ENCODE measurements around the gene F10. TPM values are rescaled to one million over a fixed set of nuclear protein-coding genes. Genes with fewer than 3 reads are reported as not detected.

Gene F10
- total and polyA plus RNA-seq, 2 of the 13 experiments (the other 11 are each of a cell fraction or from before 2014, with no cell fraction given) = 58.4 to 237 TPM

DNA sequence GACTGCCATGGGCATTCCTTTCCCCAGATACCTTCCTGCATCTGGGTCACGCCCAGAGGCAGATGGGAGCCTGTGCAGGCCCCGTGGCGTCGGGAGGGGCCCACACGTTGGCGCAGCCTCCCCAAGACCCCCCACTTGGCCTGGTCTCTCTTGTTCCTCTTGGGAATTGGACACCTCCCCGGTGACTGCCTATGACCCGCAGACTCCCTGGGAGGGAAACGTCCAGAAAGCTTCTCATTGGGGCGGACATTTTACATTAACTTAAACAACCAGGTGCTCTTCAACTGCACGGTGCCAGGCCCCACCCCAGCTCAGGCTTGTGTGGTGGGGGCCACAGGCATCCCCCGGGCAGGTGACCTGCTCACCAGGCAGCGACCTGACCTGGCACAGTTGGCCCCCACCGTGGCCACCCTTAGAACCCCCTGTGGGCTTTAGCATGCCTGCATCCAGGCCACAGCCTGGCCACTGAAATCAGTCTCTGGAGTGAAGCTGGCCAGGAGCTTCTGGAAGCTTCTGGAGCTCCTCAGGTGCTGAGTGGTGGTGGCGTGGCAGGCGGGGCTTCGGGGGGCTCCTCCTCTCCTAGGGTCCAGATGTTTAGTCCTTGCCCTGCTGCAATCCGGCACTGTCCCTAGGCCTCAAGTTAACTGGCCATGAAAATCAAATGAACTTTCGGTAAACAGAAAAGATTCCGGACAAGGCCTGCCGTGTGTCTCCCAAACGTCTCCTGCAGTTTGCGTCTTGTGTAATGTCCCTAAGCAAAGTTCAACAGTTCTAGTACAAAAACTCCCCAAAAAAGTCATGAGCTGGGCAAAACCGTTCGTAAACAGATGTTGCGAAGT, 27.3 kb downstream of the F10 start (continued):
- TF ChIP-seq, protein P1, sequence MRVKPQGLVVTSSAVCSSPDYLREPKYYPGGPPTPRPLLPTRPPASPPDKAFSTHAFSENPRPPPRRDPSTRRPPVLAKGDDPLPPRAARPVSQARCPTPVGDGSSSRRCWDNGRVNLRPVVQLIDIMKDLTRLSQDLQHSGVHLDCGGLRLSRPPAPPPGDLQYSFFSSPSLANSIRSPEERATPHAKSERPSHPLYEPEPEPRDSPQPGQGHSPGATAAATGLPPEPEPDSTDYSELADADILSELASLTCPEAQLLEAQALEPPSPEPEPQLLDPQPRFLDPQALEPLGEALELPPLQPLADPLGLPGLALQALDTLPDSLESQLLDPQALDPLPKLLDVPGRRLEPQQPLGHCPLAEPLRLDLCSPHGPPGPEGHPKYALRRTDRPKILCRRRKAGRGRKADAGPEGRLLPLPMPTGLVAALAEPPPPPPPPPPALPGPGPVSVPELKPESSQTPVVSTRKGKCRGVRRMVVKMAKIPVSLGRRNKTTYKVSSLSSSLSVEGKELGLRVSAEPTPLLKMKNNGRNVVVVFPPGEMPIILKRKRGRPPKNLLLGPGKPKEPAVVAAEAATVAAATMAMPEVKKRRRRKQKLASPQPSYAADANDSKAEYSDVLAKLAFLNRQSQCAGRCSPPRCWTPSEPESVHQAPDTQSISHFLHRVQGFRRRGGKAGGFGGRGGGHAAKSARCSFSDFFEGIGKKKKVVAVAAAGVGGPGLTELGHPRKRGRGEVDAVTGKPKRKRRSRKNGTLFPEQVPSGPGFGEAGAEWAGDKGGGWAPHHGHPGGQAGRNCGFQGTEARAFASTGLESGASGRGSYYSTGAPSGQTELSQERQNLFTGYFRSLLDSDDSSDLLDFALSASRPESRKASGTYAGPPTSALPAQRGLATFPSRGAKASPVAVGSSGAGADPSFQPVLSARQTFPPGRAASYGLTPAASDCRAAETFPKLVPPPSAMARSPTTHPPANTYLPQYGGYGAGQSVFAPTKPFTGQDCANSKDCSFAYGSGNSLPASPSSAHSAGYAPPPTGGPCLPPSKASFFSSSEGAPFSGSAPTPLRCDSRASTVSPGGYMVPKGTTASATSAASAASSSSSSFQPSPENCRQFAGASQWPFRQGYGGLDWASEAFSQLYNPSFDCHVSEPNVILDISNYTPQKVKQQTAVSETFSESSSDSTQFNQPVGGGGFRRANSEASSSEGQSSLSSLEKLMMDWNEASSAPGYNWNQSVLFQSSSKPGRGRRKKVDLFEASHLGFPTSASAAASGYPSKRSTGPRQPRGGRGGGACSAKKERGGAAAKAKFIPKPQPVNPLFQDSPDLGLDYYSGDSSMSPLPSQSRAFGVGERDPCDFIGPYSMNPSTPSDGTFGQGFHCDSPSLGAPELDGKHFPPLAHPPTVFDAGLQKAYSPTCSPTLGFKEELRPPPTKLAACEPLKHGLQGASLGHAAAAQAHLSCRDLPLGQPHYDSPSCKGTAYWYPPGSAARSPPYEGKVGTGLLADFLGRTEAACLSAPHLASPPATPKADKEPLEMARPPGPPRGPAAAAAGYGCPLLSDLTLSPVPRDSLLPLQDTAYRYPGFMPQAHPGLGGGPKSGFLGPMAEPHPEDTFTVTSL (CRISPR knock-in tag; IDR thresholded peaks at IDR 0.05; ENCODE audit: borderline replicate concordance) = no peak
- TF ChIP-seq ZNF552 (CRISPR knock-in tag; IDR thresholded peaks at IDR 0.05; ENCODE audit: borderline replicate concordance) (no peak), JDP2 (CRISPR knock-in tag; IDR thresholded peaks at IDR 0.05; ENCODE audit: borderline replicate concordance) (no peak; the same call in 1 of the 2 replicates), SNAPC2 (CRISPR knock-in tag; IDR thresholded peaks at IDR 0.05) (no peak), SATB2 (CRISPR knock-in tag; IDR thresholded peaks at IDR 0.05) (no peak), XBP1 (CRISPR knock-in tag; IDR thresholded peaks at IDR 0.05) (no peak), NR2F1 (CRISPR knock-in tag; IDR thresholded peaks at IDR 0.05) (no peak)
- TF ChIP-seq, protein P2, sequence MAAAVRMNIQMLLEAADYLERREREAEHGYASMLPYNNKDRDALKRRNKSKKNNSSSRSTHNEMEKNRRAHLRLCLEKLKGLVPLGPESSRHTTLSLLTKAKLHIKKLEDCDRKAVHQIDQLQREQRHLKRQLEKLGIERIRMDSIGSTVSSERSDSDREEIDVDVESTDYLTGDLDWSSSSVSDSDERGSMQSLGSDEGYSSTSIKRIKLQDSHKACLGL (CRISPR knock-in tag; IDR thresholded peaks at IDR 0.05) = no peak
- TF ChIP-seq, protein P3, sequence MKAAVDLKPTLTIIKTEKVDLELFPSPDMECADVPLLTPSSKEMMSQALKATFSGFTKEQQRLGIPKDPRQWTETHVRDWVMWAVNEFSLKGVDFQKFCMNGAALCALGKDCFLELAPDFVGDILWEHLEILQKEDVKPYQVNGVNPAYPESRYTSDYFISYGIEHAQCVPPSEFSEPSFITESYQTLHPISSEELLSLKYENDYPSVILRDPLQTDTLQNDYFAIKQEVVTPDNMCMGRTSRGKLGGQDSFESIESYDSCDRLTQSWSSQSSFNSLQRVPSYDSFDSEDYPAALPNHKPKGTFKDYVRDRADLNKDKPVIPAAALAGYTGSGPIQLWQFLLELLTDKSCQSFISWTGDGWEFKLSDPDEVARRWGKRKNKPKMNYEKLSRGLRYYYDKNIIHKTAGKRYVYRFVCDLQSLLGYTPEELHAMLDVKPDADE (CRISPR knock-in tag; IDR thresholded peaks at IDR 0.05) = no peak
- TF ChIP-seq, protein P4, sequence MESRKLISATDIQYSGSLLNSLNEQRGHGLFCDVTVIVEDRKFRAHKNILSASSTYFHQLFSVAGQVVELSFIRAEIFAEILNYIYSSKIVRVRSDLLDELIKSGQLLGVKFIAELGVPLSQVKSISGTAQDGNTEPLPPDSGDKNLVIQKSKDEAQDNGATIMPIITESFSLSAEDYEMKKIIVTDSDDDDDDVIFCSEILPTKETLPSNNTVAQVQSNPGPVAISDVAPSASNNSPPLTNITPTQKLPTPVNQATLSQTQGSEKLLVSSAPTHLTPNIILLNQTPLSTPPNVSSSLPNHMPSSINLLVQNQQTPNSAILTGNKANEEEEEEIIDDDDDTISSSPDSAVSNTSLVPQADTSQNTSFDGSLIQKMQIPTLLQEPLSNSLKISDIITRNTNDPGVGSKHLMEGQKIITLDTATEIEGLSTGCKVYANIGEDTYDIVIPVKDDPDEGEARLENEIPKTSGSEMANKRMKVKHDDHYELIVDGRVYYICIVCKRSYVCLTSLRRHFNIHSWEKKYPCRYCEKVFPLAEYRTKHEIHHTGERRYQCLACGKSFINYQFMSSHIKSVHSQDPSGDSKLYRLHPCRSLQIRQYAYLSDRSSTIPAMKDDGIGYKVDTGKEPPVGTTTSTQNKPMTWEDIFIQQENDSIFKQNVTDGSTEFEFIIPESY (CRISPR knock-in tag; IDR thresholded peaks at IDR 0.05) = no peak
- TF ChIP-seq, protein P5, sequence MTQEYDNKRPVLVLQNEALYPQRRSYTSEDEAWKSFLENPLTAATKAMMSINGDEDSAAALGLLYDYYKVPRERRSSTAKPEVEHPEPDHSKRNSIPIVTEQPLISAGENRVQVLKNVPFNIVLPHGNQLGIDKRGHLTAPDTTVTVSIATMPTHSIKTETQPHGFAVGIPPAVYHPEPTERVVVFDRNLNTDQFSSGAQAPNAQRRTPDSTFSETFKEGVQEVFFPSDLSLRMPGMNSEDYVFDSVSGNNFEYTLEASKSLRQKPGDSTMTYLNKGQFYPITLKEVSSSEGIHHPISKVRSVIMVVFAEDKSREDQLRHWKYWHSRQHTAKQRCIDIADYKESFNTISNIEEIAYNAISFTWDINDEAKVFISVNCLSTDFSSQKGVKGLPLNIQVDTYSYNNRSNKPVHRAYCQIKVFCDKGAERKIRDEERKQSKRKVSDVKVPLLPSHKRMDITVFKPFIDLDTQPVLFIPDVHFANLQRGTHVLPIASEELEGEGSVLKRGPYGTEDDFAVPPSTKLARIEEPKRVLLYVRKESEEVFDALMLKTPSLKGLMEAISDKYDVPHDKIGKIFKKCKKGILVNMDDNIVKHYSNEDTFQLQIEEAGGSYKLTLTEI (CRISPR knock-in tag; conservative IDR thresholded peaks at IDR 0.05) = no peak
- TF ChIP-seq, protein P6, sequence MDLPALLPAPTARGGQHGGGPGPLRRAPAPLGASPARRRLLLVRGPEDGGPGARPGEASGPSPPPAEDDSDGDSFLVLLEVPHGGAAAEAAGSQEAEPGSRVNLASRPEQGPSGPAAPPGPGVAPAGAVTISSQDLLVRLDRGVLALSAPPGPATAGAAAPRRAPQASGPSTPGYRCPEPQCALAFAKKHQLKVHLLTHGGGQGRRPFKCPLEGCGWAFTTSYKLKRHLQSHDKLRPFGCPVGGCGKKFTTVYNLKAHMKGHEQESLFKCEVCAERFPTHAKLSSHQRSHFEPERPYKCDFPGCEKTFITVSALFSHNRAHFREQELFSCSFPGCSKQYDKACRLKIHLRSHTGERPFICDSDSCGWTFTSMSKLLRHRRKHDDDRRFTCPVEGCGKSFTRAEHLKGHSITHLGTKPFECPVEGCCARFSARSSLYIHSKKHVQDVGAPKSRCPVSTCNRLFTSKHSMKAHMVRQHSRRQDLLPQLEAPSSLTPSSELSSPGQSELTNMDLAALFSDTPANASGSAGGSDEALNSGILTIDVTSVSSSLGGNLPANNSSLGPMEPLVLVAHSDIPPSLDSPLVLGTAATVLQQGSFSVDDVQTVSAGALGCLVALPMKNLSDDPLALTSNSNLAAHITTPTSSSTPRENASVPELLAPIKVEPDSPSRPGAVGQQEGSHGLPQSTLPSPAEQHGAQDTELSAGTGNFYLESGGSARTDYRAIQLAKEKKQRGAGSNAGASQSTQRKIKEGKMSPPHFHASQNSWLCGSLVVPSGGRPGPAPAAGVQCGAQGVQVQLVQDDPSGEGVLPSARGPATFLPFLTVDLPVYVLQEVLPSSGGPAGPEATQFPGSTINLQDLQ (CRISPR knock-in tag; IDR thresholded peaks at IDR 0.05) = 0 out of 2 replicates have a peak, but pooled peaks have one; percentile 48
